HG02623 (cell line): ENCODE measurements around the gene SIGLEC12.
"Not testable (repeated sequence)": the region's sequence is repeated elsewhere in the genome, so short reads cannot be mapped to it uniquely, and the experiment has no call there.

ENCODE experiments used
- ATAC-seq: cut with Tn5 transposase; IDR thresholded peaks from one replicate; pipeline ENCODE4 v1.9.1; 2021; ENCODE audit warnings: moderate library complexity; ENCODE audit not compliant: unreplicated experiment

Gene SIGLEC12

GRCh38 chr19:51485960-51486660 is 15.5 kb downstream of the SIGLEC12 start:
- no peak for ATAC-seq

- no peak for ATAC-seq
Measured at GRCh38 chr19:51480590-51480989, 21.0 kb downstream of the SIGLEC12 start.

- no peak for ATAC-seq
Measured at GRCh38 chr19:51479531-51480331, 21.9 kb downstream of the SIGLEC12 start.

GRCh38 chr19:51478381-51479234 is 23.0 kb downstream of the SIGLEC12 start, which contains the start of gene CEACAM18:
TSS of gene CEACAM18 (plus strand) at chr19:51478539.
- ATAC-seq: no peak

DNA sequence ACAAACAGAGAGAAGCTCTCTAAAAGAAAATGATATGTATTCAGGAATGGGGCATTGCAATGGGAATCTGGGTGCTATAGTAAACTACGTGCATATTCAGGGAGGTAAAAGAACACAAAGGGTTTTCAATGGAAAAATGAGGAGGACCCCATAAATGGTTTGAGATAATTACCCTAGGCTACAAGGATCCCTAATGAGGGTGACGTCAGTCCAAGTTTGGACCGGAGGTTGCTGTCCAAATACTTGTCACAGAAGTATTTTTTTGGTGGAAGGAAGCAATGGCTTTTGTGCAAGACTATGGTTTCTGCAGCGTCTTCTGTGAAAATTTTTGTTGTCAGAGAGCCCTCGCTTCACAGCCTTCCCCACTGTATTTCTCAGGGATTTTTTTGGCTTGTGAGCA is 24.3 kb downstream of the SIGLEC12 start:
- ATAC-seq: no peak

- ATAC-seq: no peak
Measured at GRCh38 chr19:51476164-51476563, 25.4 kb downstream of the SIGLEC12 start.

GRCh38 chr19:51473009-51473707 is 28.4 kb downstream of the SIGLEC12 start:
- ATAC-seq: no peak

DNA sequence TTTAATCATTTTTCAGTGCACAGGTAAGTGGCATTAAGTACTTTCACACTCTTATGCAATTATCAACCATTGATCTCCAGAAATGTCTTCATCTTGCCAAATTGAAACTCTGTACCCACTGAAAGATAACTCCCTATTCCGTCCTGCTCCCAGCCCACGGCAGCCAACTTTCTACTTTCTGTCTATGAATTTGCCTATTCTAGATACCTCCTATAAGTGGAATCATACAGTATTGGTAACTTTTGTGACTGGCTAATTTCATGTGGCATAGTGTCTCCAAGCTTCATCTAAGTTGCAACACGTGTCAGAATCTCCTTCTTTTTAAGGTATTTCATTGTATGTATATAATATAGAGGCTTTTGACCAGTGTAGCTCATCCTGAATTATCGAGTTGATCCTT is 29.0 kb downstream of the SIGLEC12 start:
- no peak for ATAC-seq

GRCh38 chr19:51471527-51471926 is 30.1 kb downstream of the SIGLEC12 start:
- ATAC-seq: no peak

DNA sequence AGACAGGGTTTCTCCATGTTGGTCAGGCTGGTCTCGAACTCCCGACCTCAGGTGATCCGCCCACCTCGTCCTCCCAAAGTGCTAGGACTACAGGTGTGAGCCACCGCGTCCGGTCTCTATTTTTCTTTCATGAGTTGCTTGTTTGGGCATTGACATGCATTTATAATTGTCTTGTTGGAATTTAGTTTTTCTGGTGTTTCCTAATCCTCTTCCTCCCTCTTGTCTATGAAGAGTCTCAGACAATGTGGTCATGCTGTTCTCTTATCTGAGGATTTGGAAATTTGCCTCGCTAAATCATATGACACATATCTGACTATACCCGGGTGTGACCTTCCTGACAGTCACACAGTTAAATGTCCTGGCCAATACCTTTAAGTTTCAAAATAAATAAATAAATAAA is 30.6 kb downstream of the SIGLEC12 start:
- ATAC-seq: no peak

DNA sequence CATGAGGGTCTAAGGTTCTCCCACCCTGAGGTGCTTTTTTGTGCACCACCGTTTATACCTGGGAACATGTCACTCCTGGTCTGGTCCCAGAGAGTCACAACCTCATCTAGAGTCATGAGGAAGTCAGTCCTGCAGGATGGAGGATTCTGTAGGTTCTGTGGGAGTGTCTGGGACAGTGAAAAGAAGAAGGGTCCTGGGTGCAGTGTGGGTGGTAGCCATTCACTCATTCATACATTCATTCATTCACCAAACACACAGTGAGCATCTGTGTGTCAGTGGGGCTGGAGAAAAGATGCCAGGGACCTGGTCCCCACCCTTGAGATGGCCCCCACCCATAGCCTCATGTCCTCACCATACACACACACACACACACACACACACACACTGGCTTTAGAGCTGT is 32.0 kb downstream of the SIGLEC12 start:
- no peak for ATAC-seq

GRCh38 chr19:51469162-51469561 is 32.4 kb downstream of the SIGLEC12 start:
- ATAC-seq: no peak

GRCh38 chr19:51468545-51468920 is 33.1 kb downstream of the SIGLEC12 start:
- no peak for ATAC-seq

DNA sequence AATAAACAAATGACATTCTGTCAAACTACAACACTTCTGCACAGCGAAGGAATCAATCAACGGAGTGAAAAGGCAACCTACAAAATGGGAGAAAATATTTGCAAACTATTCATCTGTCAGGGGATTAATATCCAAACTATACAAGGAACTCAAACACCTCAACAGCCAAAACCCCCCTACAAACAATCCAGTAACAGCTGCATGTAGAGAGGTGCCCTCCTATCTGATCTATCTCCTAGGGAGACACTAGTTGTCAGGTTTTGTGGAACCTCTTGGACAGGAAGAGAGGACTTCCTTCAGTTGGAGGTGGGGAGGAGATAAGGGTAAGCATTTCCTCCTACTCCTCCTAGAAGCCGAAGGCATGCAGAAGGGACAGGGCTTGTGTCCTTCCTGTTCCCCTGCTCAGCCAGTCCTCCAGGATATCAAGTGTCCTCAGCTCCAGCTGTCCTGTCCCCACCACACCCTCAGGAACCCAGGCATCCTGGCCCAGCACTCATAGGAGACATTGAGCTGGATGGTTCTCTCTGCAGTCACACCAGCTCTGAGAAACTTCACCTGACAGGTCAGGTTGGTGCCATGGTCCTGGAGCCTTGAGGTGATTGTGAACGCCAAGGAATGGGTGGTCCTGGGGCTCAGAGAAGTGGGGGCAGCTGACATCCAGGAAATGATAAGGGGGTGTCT is 33.6 kb downstream of the SIGLEC12 start:
- no peak for ATAC-seq

DNA sequence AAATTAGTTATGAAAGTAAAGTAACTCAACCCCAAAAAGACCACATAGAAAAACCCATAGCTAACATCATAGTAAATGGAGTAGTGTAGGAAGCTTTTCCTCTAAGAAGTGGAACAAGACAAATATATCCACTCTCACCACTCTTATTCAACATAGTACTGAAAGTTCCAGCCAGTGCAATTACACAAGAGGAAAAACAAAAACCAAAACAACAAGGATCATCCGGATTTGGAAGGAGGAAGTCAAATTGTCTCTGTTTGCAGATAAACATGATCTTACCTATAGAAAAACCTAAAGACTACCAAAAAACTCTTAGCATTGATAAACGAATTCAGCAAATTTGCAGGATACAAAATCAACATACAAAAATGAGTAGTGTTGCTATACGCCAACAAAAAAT is 34.9 kb downstream of the SIGLEC12 start:
- no peak for ATAC-seq

GRCh38 chr19:51463976-51464581 is 37.5 kb downstream of the SIGLEC12 start:
- not testable (repeated sequence) for ATAC-seq

DNA sequence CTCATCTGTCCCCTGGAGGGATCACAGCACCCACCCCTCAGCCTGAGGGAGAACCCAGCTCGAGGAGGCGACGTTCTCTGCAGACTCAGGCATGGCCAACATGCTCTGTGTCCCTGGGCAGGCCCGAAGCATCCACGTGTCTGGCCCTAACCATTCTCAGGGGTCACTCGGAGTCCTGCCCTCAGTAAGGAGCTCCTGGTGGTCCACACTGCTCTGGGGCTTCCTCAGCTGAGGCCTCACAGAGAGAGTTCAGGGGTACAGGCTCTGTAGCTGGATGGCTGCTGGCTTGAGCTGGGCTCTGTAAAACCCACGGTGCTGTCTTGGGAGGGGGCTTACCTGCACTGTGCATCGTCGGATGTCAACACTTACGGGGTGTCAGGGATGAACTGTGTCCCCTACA is 38.9 kb downstream of the SIGLEC12 start:
- ATAC-seq: no peak

DNA sequence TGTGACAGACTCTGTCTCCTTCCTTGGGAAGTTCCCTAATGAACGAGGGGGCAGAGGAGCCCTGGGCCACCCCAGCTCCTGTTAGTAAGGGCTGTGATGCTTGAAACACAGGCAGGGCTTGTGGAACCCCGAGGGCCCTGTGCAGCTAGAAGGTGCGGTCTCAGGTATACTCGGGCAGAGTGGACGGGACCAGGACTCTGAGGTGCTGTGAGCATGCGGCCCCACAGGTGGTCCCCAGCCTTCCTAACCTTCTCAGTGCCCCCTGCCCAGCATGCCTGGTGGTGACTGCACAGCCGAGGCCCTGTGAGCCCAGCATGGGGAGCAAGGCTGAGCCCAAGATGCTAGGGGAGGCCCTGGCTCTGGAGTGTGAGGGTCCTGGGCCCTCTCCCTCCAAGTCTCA is 39.3 kb downstream of the SIGLEC12 start:
- ATAC-seq: no peak

DNA sequence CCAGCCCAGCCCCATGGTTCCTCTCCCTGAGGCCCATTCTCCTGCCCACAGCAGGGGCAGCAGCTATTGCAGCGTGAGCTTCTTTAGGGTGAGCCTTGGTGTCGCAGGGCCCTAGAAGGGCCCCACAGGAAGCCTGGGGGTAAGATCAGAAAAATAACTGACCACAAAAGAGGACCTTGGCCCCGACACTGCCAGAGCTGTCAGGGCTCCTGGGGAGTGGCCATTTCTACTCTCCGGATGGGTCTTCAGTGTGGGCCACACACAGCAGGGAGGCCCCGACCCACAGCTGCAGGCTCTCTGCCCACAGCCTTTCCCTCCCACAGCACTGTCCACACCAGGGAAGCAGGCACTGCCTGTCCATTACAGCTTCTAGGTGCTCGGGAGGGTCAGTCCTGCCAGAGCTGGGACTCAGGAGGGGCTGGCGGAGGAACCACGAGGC is 39.9 kb downstream of the SIGLEC12 start:
- ATAC-seq: no peak
